DMS114 treated with DMSO at 0.1 percent for 48 hours (cell line): Measurements from ENCODE around the gene SIDT1.
"Not testable (repeated sequence)": the region's sequence is repeated elsewhere in the genome, so short reads cannot be mapped to it uniquely, and the experiment has no call there.

ENCODE experiments used
- DNase-seq: peaks from one replicate; lab custom pipeline; 2025; ENCODE audit not compliant: unreplicated experiment; lab: John Stamatoyannopoulos, UW

Gene SIDT1

GRCh38 chr3:113630956-113631542 is 98.7 kb downstream of the SIDT1 start:
- no peak for DNase-seq

- DNase-seq = no peak
These were observed 99.2 kb downstream of the SIDT1 start for GRCh38 chr3:113631573-113631972.

- DNase-seq = no peak
These were observed 102.6 kb downstream of the SIDT1 start for GRCh38 chr3:113634782-113635474.

GRCh38 chr3:113636034-113636433 is 103.7 kb downstream of the SIDT1 start:
- DNase-seq = not testable (repeated sequence)

DNA sequence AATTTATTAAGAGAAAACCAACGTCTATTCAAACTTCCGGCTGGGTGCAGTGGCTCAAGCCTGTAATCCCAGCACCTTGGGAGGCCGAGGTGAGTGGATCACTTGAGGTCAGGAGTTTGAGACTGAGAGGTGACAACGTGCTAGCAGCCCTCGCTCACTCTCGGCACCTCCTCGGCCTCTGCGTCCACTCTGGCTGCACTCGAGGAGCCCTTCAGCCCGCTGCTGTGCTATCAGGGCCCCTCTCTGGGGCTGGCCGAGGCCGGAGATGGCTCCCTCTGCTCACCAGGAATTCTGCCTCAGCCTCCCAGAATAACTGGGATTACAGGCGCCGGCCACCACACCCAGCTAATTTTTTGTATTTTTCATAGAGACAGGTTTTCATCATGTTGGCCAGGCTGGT is 105.4 kb downstream of the SIDT1 start:
- no peak for DNase-seq

DNA sequence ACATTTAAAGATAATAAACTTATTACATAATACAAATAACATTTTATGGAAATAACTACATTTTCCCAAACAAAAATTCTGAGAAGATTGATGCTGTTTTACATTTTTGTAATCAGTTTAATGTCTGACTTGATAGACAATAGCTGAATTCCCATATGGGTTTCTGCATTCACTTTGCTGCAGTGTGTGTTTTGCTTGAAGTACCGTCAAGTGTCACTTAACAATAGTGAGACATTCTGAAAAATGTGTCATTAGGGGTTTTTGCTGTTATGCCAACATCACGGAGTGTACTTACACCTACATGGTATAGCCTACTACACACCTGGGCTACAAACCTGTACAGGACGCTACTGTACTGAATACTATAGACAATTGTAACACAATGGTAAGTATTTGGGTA is 106.6 kb downstream of the SIDT1 start:
- DNase-seq = no peak

- no peak for DNase-seq
These were observed 111.2 kb downstream of the SIDT1 start for GRCh38 chr3:113643583-113643982.

- DNase-seq = no peak
These were observed 116.2 kb downstream of the SIDT1 start for GRCh38 chr3:113648524-113648923.

DNA sequence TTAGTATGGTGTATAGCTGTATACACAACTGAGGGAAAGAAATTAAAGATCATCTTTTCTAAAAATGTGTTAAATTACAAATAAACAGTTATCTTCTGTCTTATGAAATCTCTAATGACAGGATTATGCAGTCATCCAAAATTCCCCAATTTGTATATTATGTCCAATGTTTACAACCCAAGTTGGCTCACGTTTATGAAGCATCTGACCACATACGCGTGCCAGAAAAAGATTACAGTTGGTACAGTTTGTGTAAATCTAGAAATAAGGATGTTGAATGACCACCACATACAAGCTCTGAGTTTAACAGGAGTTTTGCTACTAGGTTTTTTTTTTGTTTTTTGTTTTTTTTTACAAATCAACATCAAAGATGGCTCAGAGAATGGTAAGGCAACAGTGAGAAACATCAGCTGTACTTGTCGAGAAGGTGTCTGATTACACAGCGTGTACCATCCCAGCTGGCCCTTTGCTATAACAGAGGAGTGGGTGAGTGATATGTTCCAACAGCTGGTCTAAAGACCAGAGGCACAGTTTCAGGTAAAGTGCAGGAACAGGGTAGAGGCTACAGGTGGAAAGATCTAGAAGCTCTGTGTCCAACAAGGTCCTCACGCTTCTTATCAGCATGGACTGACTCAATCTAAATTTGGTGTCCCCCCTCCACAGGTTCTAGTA is 117.0 kb downstream of the SIDT1 start:
- DNase-seq = no peak

DNA sequence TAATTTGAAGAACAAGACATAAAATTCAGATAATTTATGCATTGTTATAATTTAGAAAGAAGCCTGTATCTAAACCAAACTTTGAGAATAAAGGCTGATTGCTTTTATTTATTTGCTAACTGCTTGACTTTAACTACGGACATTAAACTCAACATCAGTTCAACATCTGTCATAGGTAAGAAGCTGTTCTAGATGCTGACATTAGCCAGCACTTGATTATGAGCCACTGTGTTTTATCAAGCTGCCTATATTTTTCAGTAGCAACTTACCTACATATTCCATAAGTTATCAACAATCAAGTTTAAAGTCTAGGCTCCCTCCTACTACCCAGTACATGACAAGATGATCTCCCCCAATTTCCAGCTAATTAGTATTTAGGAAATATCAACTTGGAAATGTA is 122.0 kb downstream of the SIDT1 start:
- DNase-seq = no peak

DNA sequence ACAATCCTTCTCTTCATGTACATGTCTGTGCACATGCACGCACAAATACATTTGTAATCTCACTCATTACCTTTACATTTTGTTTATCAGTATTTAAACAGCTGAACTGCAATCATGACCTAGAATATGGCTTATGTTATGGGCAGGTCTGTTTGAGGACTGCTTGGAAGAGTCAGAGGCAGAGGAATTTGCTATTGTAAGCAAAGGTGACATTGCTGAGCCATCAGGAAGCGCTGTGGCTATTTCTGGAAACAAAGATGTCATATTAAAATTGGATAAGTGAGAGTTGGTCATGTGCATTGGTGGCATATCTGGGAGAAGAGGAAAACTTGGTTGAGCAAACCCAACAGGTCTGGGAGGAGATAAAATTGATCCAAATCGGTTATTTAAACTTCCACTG is 122.5 kb downstream of the SIDT1 start:
- no peak for DNase-seq

GRCh38 chr3:113658107-113658506 is 125.8 kb downstream of the SIDT1 start:
- DNase-seq = no peak

- DNase-seq = no peak
These were observed 126.8 kb downstream of the SIDT1 start for GRCh38 chr3:113659101-113659541.

GRCh38 chr3:113659996-113660395 is 127.6 kb downstream of the SIDT1 start:
- no peak for DNase-seq

- no peak for DNase-seq
These were observed 128.1 kb downstream of the SIDT1 start for GRCh38 chr3:113660458-113660857.

DNA sequence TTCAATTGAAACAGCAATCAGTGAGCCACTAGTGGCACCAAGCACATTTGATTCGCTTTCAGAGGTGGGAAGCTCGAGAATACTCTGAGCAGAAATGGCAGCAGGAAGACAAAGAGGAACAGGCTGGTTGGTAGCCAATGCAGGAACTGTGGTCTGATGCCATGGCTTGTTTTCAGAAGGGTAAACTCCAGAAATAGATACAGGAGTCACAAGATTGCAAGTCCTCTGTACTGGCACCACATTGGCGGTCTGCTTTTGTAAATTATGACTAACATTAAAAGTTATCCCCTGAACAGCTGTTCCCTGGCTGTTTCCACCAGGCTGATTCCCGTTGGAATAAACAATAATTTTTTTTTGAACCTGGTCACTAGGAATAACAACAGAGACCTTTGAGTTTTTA is 128.5 kb downstream of the SIDT1 start:
- DNase-seq = no peak

GRCh38 chr3:113662824-113663223 is 130.5 kb downstream of the SIDT1 start:
- DNase-seq = no peak

GRCh38 chr3:113663324-113663750 is 131.0 kb downstream of the SIDT1 start:
- no peak for DNase-seq

- DNase-seq = no peak
These were observed 131.4 kb downstream of the SIDT1 start for GRCh38 chr3:113663761-113664160.

- DNase-seq = no peak
These were observed 132.3 kb downstream of the SIDT1 start for GRCh38 chr3:113664523-113665094.

GRCh38 chr3:113668015-113668414 is 135.7 kb downstream of the SIDT1 start:
- DNase-seq = no peak

GRCh38 chr3:113673593-113673992 is 141.2 kb downstream of the SIDT1 start:
- DNase-seq = no peak
